HG03432 (cell line): ENCODE results near the gene SLC37A3.
"Not testable (repeated sequence)": the region's sequence is repeated elsewhere in the genome, so short reads cannot be mapped to it uniquely, and the experiment has no call there.

Source experiments
- ATAC-seq: cut with Tn5 transposase; IDR thresholded peaks from one replicate; pipeline ENCODE4 v1.9.1; 2021; ENCODE audit warnings: mild to moderate bottlenecking, moderate library complexity; ENCODE audit not compliant: unreplicated experiment

The SLC37A3 gene

DNA sequence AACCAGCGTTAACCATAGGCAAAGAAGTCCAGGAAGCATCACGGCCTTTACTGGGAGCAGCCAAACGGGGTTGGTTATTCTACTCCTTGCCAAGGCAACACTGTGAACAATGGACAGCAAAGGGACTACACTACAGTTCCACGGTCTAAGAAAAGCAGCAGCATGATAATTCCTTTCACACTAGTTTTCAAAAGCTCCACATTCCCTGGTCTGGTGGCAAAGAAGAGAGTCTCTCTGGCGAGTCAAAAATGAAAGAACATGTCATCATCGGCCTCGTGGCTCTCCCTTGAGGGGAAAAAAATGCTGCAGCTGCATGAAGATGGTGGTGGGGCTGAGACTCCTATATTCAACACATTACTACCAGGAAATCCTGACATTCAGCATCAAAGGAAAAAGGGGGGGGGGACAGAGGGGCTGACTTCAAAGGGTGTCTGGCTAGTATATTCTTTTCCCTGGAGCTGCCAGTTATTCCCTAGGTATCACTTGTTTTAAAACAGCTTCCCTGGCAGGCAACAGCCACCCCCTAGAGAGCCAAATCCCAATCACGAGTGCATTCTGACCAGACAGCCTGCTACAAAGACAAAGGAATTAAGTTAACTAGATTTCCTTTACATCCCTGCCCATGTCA, 49.1 kb downstream of the SLC37A3 start:
- ATAC-seq = no peak

DNA sequence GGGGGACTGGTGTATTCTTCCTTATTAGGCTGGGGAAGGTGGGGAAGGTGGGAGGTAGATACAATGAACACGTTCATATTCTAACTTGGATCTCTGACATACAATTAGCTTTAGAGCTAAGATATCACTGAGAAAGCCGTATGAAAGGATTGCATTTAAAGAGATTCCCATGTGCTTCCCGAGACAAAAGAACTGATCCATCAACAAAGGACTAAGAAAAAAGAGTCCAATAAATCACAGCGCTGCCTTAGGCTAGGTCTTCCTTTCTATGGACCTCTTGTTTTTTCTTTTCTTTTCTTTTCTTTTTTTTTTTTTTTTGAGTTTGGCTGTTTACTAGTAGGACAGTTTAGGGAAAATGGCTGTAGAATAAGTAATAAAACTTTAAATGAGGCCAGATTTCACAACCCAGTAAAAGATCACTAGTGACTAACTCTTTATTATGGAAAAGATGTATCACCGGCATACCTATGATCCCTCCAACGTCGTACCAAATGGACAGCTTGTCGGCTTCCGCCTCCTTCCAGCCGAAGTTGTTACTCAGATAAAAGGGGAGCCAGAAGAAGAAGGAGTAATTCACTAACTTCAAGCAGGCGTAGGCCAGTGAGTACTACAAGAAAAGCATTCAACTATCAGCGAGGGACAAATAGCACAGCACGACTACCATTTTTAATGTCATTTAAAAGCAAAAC, 50.0 kb downstream of the SLC37A3 start:
- ATAC-seq = no peak

DNA sequence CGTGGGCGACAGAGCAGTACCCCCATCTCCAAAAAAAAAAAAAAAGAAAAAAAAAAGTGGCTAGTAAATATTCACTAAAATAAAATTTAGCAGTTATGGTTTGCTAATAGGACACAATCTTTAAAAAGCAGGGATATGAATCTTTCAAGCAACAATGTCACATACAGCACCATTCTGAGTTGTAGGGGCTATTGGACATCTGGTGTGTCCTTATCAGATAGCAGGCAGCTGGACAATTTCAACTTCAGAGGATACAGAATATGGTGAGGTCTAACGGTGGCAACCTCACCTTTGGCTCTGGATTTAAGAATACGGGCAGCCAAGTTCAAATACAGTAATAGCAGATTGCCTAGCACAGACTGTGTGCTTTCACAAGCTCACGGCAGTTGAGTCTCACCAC, 51.1 kb downstream of the SLC37A3 start:
- no peak for ATAC-seq

DNA sequence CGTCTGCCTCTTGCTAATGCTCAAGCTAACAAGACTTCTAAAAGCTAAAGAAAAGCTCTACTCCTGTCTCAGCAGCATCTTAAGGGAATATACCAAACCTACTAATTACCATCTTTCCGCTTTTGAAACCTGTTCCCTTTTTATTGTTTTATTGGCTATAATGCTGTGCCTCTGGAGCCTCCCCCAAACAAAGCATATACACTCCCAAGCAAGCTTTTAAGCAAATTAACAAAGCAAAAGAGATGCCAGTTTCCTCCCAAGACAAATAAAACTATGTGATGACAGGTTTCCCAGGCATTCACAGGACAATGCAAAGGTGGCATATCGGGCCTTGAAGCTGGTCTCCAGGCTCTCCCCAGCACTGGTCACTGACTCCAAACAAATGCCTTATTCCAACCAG, 52.9 kb downstream of the SLC37A3 start:
- ATAC-seq = no peak

DNA sequence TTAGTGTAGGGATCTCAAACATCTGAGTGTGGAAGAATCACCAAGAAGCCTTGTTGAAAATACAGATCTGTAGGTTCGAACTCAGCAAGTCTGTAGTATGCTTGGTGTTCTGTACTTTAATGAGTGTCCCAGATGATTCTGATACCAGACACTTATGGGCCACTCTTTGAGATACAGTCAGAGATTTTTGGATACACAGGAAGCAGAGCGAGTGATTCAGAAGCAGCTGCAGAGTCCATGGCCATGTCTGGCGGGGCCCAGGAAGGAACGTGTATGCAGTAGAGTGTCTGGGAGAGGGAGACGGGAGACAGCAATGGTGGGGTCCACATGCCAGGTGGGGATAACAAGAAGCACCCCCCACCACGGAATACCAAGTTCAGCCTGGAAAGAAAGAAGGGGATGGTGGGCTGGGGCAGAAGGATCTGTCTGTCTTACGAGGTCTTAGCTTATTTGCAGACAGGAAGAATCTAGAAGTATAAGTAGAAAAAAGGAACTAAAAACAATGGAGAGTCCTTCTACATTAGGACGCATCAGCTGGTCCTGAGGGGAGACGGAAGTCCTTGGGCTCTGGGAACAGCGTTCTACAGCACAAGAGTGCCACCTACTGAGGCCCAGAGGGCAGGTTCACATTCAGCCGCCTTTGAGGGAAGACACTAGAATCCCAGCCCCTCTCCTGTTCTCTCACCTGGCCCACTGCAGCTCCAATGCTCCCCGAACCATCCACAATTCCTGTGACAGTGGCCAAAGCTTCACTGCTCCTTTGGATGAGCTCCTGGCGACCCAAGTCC, 55.4 kb downstream of the SLC37A3 start:
- ATAC-seq = no peak

DNA sequence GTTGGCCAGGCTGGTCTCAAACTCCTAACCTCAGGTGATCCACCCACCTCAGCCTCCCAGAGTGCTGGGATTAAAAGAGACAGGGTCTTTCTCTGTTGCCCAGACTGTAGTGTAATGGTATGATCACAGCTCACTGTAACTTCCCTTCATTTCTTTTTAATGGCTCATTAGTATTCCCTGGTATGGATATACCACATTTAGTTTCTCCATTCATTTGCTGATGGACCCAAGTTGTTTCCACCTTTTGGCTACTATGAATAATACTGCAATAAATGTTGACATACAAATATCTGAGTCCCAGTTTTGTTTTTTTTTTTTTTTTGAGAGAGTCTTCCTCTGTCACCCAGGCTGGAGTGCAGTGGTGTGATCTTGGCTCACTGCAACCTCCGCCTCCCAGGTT, 59.4 kb downstream of the SLC37A3 start:
- ATAC-seq = not testable (repeated sequence)

DNA sequence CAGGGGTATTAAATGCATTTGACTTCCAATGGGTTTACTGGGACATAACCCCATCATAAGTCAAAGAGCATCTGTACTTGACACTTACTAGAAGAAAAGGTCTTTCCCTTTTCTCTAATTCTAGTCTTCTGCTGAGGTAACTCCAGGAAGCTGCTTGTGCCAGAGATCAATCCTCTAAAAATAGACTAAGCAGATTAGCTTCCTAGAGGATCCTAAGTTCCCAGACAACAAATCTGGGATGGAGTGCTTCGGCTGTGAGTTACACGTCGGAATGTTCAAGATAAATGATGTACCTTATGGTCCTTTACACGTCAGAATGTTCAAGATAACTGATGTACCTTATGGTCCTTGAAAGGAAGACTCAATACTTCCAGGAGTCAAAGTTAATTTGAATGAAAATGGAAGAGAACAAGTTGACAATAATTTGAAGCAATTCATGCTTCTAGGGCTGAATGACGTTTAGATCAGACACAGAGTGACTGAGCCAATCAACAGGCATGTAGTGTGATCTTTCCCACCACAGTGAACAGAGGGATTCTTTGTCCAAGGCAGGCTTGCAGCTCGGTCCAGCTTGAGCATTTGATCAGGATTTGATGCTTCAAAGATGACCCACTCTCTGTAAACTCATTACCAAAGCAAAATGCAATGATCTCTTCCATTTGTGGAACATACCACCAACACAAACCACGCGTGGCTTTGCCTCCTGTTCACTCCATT, 63.8 kb downstream of the SLC37A3 start:
- ATAC-seq = no peak

DNA sequence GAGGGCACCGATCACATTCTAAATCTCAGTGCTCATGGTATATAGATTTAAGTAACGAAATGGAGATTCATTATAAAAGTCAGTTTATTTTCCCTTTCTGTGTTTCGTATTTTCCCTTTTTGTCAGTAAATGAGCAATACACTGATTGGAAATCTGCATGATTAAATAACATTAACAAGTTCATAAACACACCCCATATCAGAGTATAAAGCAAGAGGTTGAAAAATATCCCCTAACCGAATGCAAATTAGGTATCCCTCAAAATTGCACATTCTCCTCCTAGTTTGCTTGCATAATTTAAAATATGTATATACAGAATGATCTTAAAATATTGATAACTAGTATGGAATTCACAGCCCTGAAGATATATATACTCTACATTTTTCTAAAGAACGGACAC, 64.6 kb downstream of the SLC37A3 start:
- no peak for ATAC-seq

DNA sequence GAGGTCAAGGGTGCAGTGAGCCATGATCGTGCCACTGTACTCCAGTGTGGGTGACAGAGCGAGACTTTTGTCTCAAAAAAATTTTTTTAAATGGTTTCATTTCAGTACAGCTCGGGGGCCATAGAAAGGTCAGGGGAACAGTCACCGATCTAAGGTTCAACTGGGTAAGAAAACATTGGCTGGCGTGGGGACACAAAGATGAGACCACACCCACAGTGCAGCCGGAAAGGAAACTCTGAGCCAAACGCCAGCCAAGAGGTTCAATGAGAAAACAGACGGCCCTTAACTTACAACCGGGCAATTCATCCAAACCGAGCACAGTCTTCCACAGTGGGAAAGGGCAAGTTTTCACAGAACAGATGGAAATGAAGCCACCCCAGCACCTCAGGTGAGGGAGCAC, 65.1 kb downstream of the SLC37A3 start:
- ATAC-seq = no peak

DNA sequence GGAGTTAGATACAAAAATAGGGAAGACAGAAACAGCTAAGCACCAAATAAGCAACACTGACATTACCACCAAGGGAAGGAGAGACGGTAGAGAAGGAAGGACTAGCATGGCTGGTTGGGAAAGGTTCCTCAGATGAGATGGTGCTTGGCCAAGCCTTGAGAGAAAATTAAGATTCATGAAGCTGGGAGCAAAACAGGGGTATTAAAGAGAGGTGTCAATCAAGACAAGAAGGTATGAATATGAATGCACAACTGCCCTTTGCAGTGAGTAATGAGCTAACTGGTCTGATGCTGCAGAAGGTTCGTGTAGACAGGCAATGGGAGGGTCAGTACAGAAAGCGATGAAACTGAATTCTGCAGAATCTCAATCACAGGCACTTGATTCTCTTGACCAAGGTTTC, 67.7 kb downstream of the SLC37A3 start:
- no peak for ATAC-seq

DNA sequence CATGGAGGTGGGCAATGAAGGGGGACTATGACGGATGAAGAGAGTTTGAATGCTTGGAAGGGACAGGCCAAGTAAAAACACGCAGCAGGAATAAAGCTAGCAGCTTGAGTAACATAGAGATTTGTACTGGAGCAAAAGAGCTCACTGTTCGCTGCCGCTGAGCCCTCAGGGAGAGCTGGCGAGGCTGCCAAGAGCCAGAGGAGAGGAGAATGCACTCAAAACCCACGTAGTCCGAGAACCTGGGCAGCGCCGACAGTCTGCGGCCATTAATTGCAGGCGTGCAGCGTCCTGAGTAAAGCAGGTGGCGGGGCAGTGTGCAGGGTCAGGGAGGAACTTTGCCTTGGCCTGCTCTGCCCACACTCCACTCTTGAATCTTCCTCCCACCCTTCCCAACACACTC, 68.2 kb downstream of the SLC37A3 start:
- ATAC-seq = no peak

DNA sequence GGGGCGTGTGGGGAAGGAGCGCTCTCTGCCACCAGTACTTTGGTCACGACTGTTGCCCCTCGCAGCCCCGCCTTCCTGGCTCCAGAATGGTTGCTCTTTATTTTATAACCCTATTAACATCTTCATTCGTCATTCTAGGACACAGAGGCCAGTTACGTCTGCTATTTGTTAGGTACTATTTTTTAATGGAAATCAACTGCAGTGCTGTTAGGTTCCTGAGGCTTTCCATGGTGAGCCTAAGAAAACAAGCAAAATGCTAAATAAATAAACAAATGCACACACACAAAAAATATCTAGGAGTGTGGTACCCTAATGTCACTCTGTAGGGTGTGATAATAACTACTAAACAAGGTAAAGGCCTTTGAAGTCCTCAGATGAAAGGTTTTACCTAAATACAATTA, 71.1 kb downstream of the SLC37A3 start:
- no peak for ATAC-seq

DNA sequence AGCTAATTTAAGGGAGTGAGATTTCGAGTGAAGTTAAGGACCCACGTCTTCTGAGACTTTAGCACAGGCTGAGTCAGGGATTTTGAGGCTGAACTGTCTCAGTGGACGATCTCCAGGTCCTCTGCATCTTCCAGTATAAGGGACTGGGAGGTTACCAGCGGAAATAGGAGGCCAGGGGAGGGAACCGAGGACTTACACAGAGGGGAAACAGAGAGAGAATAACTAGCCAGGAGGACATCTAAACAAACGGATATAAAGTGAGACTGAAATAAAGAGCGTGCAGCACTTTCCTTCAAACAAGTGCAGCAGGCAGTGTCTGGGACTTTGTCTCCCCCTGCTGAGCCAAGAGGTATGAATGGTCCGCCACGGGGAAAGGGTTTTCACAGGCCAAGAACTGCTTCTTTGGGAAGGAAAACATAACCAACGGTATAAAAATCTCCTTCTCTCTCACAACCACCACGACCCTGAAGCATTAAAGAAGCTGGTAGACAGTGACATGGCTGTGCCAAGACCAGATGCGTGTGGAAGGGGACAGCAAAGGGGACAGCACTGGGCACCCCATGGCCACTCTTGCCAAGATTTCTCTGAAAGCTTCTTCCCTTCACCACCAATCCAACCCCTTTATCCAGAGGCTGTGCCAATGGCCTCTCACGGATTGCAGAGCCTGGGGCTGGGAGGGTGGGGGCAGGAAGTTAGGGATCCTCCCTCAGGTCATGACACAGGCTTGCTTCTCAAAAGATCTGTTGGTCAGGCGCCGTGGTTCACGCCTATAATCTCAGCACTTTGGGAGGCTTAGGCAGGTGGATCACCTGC, 72.0 kb downstream of the SLC37A3 start:
- ATAC-seq = no peak

DNA sequence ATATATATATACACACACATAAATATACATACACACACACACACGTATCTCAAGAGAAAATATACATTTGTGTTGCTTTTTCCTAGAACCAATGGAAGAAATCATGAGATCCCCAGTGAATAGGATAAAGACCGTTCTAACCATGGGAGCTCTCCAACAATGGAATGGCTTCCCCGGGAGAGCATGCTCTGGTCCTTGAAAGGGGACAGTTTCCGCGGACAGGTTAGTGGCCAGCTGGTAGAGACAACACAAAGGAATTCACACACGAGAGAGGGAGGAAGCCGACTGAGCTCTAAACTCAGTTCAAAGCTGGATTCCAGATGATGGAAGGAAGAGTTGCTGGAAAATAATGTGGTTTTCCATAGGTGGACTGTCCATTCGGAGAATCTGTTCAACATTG, 72.7 kb downstream of the SLC37A3 start:
- no peak for ATAC-seq

DNA sequence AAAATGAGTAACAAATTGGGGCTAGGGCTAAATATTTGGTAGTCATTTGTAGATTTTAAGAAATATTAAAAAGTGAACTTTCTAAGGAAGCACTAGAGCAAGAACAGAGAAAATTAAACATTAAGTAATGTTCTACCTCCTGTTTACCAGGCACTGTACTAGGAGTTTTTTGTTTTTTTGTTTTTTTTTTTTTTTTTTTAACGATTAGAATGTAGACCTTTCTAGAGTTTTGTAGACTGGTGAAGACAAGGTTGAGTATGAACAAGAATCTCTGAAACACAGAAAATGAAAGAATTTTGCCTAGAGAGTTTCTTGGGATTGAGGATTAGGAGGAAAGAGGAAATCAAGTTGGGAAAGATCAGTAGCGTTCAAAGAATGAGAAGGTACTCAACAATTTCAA, 73.6 kb downstream of the SLC37A3 start:
- ATAC-seq = no peak

DNA sequence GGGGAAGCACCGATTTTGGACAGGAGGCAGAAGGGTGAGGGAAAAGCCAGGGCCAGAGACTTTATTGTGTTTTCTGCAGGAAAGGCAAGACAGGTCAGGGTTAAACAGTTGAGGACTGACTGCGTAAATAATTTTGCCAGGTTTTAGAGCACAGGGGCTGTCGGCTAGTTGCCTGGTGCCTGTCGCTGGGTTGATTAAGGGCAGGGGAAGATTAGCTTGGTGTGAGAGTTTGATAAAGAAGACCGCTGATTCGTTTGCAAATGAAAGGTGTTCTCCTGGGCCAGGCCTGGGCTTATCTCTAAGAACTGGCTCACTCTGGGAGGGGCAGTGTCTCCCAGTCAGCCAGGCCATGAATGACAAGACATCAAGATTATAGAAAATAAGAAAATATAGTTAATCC, 75.6 kb downstream of the SLC37A3 start:
- ATAC-seq = no peak

DNA sequence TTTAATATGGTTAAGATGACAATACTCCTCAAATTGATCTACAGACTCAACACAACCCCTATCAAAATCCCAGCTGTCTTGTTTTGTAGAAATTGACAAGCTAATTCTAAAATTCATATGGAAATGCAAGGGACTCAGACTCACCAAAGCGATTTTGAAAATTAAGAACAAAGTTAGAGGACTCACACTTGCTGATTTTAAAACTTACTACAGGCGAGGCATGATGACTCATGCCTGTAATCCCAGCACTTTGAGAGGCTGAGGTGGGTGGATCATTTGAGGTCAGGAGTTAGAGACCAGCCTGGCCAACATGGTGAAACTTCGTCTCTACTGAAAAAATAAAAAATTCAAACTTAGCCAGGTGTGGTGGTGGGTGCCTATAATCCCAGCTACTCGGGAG, 78.3 kb downstream of the SLC37A3 start:
- ATAC-seq = not testable (repeated sequence)

DNA sequence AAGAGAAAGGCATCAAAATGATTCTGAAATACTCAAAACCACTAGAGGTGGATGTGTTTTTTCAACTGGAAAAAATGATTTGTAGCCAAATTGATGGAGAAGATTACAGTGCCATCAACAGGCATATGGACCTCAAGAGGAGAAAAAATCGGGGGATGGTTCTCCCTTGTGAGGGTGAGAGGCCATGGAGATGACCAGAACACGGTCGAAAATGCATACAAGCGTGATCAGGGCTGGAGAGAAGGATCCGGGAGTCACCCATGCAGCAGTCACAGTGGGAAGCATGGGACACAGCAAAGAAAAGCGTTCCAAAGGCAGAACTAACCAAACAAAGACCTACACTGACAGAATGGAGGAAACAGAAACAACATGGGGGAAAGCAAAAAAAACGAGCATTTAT, 80.3 kb downstream of the SLC37A3 start:
- ATAC-seq = no peak

DNA sequence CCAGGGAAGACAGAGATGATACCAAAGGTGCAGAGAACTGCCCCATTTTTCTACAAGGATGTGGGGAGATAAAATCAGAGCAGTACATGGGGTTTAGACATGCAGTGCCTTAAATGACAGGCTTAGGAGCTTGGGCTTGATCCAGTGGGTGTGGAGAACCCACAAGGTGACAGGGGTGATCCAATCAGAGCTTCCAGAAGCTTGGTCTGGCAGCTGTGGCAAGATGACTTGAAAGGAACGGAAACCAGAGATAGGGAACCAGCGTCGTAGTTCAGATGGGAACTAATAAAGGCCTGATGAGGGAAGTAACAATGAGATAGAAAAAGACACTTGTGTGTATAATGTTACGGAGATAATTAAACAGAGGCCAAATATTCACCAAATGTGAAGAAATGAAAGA, 80.7 kb downstream of the SLC37A3 start:
- ATAC-seq = no peak

DNA sequence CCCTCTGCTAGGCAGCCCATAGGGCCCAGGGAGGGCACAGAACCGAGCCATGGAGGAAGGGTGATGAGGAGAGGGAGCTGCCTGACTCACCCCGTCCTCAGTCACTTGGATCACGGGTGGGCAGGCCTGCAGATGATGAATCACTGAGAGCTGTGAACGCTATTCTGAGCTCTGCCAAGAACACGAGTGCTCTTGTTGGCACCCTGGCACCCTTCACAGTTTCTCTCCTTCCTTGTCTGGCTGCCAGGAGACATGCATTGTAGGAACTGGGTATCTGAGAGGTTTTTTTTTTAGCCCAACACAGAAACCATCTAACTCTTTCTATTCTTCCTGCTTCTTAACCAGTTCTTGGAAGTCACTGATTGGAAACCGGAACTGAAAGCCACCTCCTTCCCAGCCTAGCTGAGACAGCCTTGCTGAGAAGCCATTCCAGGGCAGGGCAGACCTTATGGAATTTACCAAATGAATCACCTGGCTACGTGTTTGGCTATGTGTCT, 82.1 kb downstream of the SLC37A3 start:
- no peak for ATAC-seq
